AG04449 (cell line): ENCODE measurements around the gene ANAPC4.

Source experiments
- CTCF ChIA-PET: fragments of 350-600 bp; formaldehyde crosslinking; extraction: SDS; loops from one replicate; lab custom pipeline; 2021; ENCODE audit warnings: antibody characterized with exemption; lab: Yijun Ruan, JAX
- POLR2A ChIA-PET: fragments of 400-600, 350-600 bp; formaldehyde crosslinking; extraction: SDS; loops from one replicate; lab custom pipeline; 2020; ENCODE audit warnings: antibody characterized with exemption, inconsistent platforms; lab: Yijun Ruan, JAX
- DNase-seq: peaks from one replicate; pipeline ENCODE4 v3.0.0-alpha.2; 2010; ENCODE audit warnings: low read depth, low spot score
- H3K4me3 ChIP-seq: 2 replicates; pipeline ENCODE4 v1.5.1; 2011; ENCODE audit warnings: low read depth, mild to moderate bottlenecking, control low read depth, low read length
- TF ChIP-seq, protein P1 (sequence below): IDR thresholded peaks from one replicate; pipeline ENCODE4 v1.5.1; 2011; ENCODE audit warnings: mild to moderate bottlenecking, moderate library complexity, low read length, control low read depth, inconsistent platforms; ENCODE audit not compliant: insufficient read depth; ENCODE audit errors: missing control alignments

ANAPC4 gene

DNA sequence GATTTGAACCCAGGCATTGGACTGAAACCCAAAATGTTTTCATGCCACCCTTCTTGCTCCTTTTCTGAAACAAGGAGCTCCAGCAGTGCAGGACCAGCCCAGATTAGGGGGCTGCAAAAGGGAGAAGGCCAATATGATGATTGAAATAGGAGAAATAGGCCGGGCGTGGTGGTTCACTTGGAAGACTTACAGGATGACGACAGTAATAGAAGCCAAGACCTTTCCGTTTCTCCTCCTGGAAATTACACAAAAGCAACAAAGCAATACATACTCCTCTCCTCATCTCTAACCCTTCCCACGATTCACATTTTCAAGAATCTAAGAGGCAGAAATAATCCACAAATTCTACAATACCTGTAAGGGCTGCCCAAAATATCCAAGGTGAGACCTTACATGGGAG lies 90.8 kb downstream of the ANAPC4 start:
- ChIA-PET POLR2A (no interaction called here), CTCF (interaction anchor here (1.0 kb wide), 1 partner anchor 27 kb away, joined by 4 read pairs; no protein-coding TSS in a partner anchor)

More for the DNA sequence above, 90.8 kb downstream of the ANAPC4 start:
- DNase-seq: no peak
- TF ChIP-seq, protein P1, sequence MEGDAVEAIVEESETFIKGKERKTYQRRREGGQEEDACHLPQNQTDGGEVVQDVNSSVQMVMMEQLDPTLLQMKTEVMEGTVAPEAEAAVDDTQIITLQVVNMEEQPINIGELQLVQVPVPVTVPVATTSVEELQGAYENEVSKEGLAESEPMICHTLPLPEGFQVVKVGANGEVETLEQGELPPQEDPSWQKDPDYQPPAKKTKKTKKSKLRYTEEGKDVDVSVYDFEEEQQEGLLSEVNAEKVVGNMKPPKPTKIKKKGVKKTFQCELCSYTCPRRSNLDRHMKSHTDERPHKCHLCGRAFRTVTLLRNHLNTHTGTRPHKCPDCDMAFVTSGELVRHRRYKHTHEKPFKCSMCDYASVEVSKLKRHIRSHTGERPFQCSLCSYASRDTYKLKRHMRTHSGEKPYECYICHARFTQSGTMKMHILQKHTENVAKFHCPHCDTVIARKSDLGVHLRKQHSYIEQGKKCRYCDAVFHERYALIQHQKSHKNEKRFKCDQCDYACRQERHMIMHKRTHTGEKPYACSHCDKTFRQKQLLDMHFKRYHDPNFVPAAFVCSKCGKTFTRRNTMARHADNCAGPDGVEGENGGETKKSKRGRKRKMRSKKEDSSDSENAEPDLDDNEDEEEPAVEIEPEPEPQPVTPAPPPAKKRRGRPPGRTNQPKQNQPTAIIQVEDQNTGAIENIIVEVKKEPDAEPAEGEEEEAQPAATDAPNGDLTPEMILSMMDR: no peak
- no peak overlapping the region for H3K4me3 ChIP-seq
